Measurements from ENCODE around the gene MRPS18A. TPM values are rescaled to one million over a fixed set of nuclear protein-coding genes. Genes with fewer than 3 reads are reported as not detected.

Gene MRPS18A
- total and polyA plus RNA-seq, 2 experiments from 2014 or later: 46.1 to 71.1 TPM

DNA sequence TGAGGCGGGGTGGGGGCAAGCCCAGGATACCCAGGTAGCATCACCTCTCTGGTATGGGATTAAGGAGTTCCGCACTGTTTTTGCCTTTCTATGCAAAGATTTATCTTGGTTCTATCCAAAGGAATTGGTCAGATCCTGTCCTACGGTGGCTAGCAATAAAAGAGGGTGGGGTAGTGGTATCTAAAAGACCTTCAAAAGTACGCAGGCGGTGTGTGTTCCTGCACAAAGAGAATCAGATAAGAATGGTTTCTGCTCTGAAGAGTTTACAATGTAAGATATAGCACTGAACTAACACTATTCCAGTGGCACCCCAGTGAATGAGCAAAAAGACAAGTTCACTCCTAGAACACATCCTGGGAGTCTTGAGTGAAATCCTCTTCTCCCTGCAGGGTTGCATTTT is 6.3 kb downstream of the MRPS18A start:
- peaks cover 30% of the 10 kb centered on the region for H3K4me1 ChIP-seq (ENCODE audit: insufficient read depth)
- peaks cover 65% of the 10 kb centered on the region for H3K79me2 ChIP-seq
- 58% methylated on average over 5 of the region's 5 CpGs for WGBS (ENCODE audit: low lambda C conversion rate, missing lambda C conversion rate)

GRCh38 chr6:43680308-43681200 is 7.0 kb downstream of the MRPS18A start:
- Histone ChIP-seq H4K20me1 (ENCODE audit: insufficient read depth, poor library complexity, severe bottlenecking) (peaks cover 14% of the 10 kb centered on the region), H3K4me1 (ENCODE audit: insufficient read depth) (peaks cover 25% of the 10 kb centered on the region), H3K36me3 (replicated peaks; ENCODE audit: insufficient read depth, low read depth) (no peaks in the 10 kb centered on the region), H3K4me3 (no peak overlapping the region), H3K9me3 (ENCODE audit: low read depth) (no peaks in the 10 kb centered on the region), H3K9me2 (replicated peaks; ENCODE audit: insufficient read depth) (no peaks in the 10 kb centered on the region), H3K27ac (peak overlapping the region; percentile 58), H2AFZ (no peak overlapping the region), H3K79me2 (peaks cover 58% of the 10 kb centered on the region), H3K27me3 (no peaks in the 10 kb centered on the region), H3K4me2 (peak overlapping the region; percentile 24)
- WGBS (ENCODE audit: low lambda C conversion rate, missing lambda C conversion rate): 68% methylated on average over 11 of the region's 11 CpGs
- TF ChIP-seq EZH2 (IDR thresholded peaks at IDR 0.05; ENCODE audit: borderline replicate concordance) (no peak), EZH2phosphoT487 (IDR thresholded peaks at IDR 0.05; ENCODE audit: low read depth, severe bottlenecking, unreplicated experiment) (no peak)
- TF ChIP-seq, protein P1, sequence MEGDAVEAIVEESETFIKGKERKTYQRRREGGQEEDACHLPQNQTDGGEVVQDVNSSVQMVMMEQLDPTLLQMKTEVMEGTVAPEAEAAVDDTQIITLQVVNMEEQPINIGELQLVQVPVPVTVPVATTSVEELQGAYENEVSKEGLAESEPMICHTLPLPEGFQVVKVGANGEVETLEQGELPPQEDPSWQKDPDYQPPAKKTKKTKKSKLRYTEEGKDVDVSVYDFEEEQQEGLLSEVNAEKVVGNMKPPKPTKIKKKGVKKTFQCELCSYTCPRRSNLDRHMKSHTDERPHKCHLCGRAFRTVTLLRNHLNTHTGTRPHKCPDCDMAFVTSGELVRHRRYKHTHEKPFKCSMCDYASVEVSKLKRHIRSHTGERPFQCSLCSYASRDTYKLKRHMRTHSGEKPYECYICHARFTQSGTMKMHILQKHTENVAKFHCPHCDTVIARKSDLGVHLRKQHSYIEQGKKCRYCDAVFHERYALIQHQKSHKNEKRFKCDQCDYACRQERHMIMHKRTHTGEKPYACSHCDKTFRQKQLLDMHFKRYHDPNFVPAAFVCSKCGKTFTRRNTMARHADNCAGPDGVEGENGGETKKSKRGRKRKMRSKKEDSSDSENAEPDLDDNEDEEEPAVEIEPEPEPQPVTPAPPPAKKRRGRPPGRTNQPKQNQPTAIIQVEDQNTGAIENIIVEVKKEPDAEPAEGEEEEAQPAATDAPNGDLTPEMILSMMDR (IDR thresholded peaks at IDR 0.05; ENCODE audit: poor library complexity): no peak
- DNase-seq (ENCODE audit: low spot score): no peak

More for the DNA sequence above, 6.3 kb downstream of the MRPS18A start:
- Histone ChIP-seq H2AFZ (no peak overlapping the region), H3K4me3 (no peak overlapping the region), H3K36me3 (replicated peaks; ENCODE audit: insufficient read depth, low read depth) (no peaks in the 10 kb centered on the region), H3K27ac (peak overlapping the region; percentile 59), H3K4me2 (peak overlapping the region; percentile 24), H4K20me1 (ENCODE audit: insufficient read depth, poor library complexity, severe bottlenecking) (peaks cover 14% of the 10 kb centered on the region), H3K9me3 (ENCODE audit: low read depth) (no peaks in the 10 kb centered on the region), H3K9me2 (replicated peaks; ENCODE audit: insufficient read depth) (no peaks in the 10 kb centered on the region), H3K27me3 (no peaks in the 10 kb centered on the region)
- TF ChIP-seq EZH2phosphoT487 (IDR thresholded peaks at IDR 0.05; ENCODE audit: low read depth, severe bottlenecking, unreplicated experiment): no peak
- TF ChIP-seq, protein P1 (IDR thresholded peaks at IDR 0.05; ENCODE audit: poor library complexity): no peak
- TF ChIP-seq EZH2 (IDR thresholded peaks at IDR 0.05; ENCODE audit: borderline replicate concordance): no peak
- no peak for DNase-seq (ENCODE audit: low spot score)

DNA sequence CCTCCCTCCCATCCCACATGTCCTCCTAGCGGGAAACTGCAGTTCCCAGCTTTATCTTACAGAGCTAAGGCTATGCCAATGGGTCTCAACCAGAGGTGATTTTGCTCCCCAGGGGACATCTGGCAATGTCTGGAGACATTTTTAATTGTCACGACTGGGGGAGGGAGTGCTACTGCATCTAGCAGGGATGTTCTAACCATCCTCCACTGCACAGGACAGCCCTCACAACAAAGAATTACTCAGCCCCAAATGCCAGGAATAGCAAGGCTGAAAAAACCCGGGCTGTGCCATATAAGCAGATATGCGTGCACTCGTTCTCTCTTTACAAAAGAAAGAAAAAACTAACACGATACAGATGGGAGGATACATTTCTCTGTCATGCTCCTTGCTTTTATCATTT is 8.5 kb downstream of the MRPS18A start:
- TF ChIP-seq, protein P1 (IDR thresholded peaks at IDR 0.05; ENCODE audit: poor library complexity): no peak
- 85% methylated on average over 6 of the region's 6 CpGs for WGBS (ENCODE audit: low lambda C conversion rate, missing lambda C conversion rate)
- no peak for DNase-seq (ENCODE audit: low spot score)
- H3K4me3 ChIP-seq: no peak overlapping the region
- no peaks in the 10 kb centered on the region for H3K9me3 ChIP-seq (ENCODE audit: low read depth)
- H3K27me3 ChIP-seq: no peaks in the 10 kb centered on the region
- H3K4me2 ChIP-seq: no peak overlapping the region
- H2AFZ ChIP-seq: no peak overlapping the region
- peaks cover 9% of the 10 kb centered on the region for H4K20me1 ChIP-seq (ENCODE audit: insufficient read depth, poor library complexity, severe bottlenecking)
- peaks cover 43% of the 10 kb centered on the region for H3K79me2 ChIP-seq
- no peaks in the 10 kb centered on the region for H3K9me2 ChIP-seq (replicated peaks; ENCODE audit: insufficient read depth)
- H3K27ac ChIP-seq: no peak overlapping the region
- H3K4me1 ChIP-seq (ENCODE audit: insufficient read depth): peaks cover 25% of the 10 kb centered on the region
- H3K36me3 ChIP-seq (replicated peaks; ENCODE audit: insufficient read depth, low read depth): no peaks in the 10 kb centered on the region
